ENCODE data around the gene PARD6A. TPM values are rescaled to one million over a fixed set of nuclear protein-coding genes. Genes with fewer than 3 reads are reported as not detected.
A peak's percentile ranks its signal among the peaks of the same experiment; 100 is the strongest.

PARD6A gene
- total and polyA plus RNA-seq, 7 donors: 4.2 to 16.6 (median 12.8) TPM

DNA sequence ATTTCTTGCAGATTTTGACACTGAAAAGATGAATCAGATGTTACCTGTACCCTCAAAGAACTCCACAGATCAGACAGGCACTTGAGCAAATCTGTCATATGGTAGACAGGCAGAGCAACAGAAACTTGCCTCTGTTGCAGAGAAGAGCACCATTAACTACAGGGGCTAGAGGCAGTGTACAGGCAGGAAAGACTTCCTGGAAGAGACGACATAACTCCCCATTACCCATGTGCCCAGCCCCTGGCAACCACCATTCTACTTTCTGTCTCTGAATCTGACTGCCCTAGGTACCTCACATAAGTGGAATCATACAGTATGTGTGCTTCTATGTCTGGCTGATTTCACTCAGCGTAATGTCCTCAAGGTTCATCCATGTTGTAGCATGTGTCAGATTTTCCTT is 42.9 kb downstream of the PARD6A start:
- H3K27ac ChIP-seq: no peak overlapping the region
- intact Hi-C loops (cut with DNase I): no loop called here
- no peak for DNase-seq
- no peaks in the 10 kb centered on the region for H3K9me3 ChIP-seq
- TF ChIP-seq EP300 (IDR thresholded peaks at IDR 0.05) (no peak), POLR2AphosphoS5 (IDR thresholded peaks at IDR 0.05) (no peak), POLR2A (IDR thresholded peaks at IDR 0.05) (no peak)
- TF ChIP-seq, protein P1, sequence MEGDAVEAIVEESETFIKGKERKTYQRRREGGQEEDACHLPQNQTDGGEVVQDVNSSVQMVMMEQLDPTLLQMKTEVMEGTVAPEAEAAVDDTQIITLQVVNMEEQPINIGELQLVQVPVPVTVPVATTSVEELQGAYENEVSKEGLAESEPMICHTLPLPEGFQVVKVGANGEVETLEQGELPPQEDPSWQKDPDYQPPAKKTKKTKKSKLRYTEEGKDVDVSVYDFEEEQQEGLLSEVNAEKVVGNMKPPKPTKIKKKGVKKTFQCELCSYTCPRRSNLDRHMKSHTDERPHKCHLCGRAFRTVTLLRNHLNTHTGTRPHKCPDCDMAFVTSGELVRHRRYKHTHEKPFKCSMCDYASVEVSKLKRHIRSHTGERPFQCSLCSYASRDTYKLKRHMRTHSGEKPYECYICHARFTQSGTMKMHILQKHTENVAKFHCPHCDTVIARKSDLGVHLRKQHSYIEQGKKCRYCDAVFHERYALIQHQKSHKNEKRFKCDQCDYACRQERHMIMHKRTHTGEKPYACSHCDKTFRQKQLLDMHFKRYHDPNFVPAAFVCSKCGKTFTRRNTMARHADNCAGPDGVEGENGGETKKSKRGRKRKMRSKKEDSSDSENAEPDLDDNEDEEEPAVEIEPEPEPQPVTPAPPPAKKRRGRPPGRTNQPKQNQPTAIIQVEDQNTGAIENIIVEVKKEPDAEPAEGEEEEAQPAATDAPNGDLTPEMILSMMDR (IDR thresholded peaks at IDR 0.05): no peak
- no peaks in the 10 kb centered on the region for H3K4me1 ChIP-seq
- H3K4me3 ChIP-seq: no peak overlapping the region
- H3K27me3 ChIP-seq: no peaks in the 10 kb centered on the region
- no peaks in the 10 kb centered on the region for H3K36me3 ChIP-seq
- 62 to 66% methylated on average over 2 of the region's 2 CpGs for WGBS, 2 donors

DNA sequence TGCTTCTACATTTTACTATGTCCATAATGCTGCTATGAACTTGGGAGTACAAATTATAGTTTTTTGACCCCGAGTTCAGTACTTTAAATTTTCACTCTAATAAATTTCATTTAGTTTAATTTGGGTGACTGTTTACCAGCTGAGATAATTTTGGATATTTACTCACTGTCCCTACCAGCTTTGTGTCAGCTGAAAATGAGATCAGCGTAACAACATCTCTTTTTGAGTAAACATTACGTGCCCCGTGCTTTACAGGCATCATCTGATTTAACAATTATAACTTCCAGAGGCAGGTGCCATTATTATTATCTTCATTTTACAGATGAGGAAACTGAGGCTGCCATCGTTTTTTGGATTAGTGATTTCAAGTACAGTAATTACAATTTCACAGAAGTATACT is 43.4 kb downstream of the PARD6A start:
- WGBS, 2 donors: 80 to 88% methylated on average over 5 of the region's 5 CpGs
- intact Hi-C loops (cut with DNase I): no loop called here
- Histone ChIP-seq H3K27ac (no peak overlapping the region), H3K9me3 (no peaks in the 10 kb centered on the region), H3K4me1 (no peaks in the 10 kb centered on the region), H3K27me3 (no peaks in the 10 kb centered on the region), H3K36me3 (no peaks in the 10 kb centered on the region), H3K4me3 (no peak overlapping the region)
- no peak for TF ChIP-seq EP300 (IDR thresholded peaks at IDR 0.05)
- no peak for TF ChIP-seq POLR2A (IDR thresholded peaks at IDR 0.05)
- TF ChIP-seq, protein P1 (IDR thresholded peaks at IDR 0.05): no peak
- TF ChIP-seq POLR2AphosphoS5 (IDR thresholded peaks at IDR 0.05): no peak
- DNase-seq: no peak

DNA sequence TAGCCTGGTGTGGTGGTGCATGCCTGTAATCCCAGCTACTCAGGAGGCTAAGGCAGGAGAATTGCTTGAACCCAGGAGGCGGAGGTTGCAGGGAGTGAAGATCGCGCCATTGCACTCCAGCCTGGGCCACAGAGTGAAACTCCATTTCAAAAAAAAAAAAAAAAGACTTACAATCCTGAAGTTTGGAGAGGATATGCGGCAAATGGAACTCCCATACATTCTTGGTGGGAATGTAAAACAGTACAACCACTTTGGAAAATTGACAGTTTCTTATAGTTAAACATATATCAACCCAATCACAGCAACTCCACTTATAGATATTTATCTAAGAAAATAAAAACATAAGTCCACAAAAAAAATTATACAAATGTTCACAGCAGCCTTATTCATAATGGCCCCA is 46.5 kb downstream of the PARD6A start:
- no peak overlapping the region for H3K4me3 ChIP-seq
- no peak for DNase-seq
- H3K27me3 ChIP-seq: no peaks in the 10 kb centered on the region
- WGBS, 2 donors: 87 to 95% methylated on average over 4 of the region's 4 CpGs
- no peaks in the 10 kb centered on the region for H3K4me1 ChIP-seq
- no peak overlapping the region for H3K27ac ChIP-seq
- H3K36me3 ChIP-seq: no peaks in the 10 kb centered on the region
- intact Hi-C loops (cut with DNase I): no loop called here
- no peak for TF ChIP-seq POLR2AphosphoS5 (IDR thresholded peaks at IDR 0.05)
- TF ChIP-seq, protein P1 (IDR thresholded peaks at IDR 0.05): no peak
- no peak for TF ChIP-seq POLR2A (IDR thresholded peaks at IDR 0.05)
- TF ChIP-seq EP300 (IDR thresholded peaks at IDR 0.05): no peak
- no peaks in the 10 kb centered on the region for H3K9me3 ChIP-seq

DNA sequence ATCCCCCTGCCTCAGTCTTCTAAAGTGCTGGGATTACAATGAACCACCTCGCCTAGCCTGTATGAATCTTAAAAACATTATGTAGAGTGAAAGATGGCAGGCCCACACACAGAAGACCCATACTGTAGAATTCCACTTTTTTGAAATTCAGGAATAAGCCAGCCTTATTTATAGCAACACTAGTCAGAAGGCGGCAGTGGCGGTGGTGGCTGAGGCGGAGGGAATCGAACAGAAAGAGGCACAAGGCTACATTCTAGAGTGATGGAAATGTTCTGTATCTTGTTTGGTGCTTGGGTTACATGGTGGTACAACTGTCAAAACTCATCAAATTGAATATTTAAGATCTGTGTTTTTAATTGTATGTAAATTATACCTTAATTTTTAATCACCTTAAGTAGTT is 47.0 kb downstream of the PARD6A start:
- intact Hi-C loops (cut with DNase I): no loop called here
- no peak for TF ChIP-seq POLR2A (IDR thresholded peaks at IDR 0.05)
- TF ChIP-seq, protein P1 (IDR thresholded peaks at IDR 0.05): no peak

DNA sequence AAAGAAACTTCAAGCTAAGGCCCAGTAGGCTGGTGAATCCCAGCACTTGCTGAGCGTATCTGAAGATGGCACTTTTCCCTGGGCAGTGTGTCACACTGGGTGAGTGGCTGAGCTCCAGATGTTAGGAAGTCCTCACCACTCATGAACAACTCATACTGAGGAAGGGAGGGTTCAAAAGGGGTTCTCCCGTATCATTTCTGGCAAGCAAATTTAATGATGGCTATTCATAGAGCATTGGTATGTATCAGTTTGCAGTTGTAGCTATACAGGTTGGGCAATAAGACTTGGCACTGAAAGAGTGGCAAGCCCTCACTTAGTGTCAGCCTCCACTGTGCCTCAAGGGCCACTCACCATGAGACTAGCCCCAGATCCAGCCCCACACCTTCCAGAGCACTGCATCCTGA is 47.6 kb downstream of the PARD6A start:
- Histone ChIP-seq H3K4me3 (no peak overlapping the region), H3K27ac (no peak overlapping the region), H3K9me3 (no peaks in the 10 kb centered on the region), H3K27me3 (no peaks in the 10 kb centered on the region), H3K36me3 (no peaks in the 10 kb centered on the region), H3K4me1 (no peaks in the 10 kb centered on the region)
- peak; percentile 32 for DNase-seq
- WGBS, 2 donors: 63 to 90% methylated on average over 2 of the region's 2 CpGs
- intact Hi-C loops (cut with DNase I): no loop called here
- no peak for TF ChIP-seq POLR2AphosphoS5 (IDR thresholded peaks at IDR 0.05)
- TF ChIP-seq, protein P1 (IDR thresholded peaks at IDR 0.05): no peak
- no peak for TF ChIP-seq EP300 (IDR thresholded peaks at IDR 0.05)
- TF ChIP-seq POLR2A (IDR thresholded peaks at IDR 0.05): no peak

More for the DNA sequence above, 47.0 kb downstream of the PARD6A start:
- WGBS, 2 donors: 97 to 99% methylated on average over 5 of the region's 5 CpGs
- H3K9me3 ChIP-seq: no peaks in the 10 kb centered on the region
- H3K36me3 ChIP-seq: no peaks in the 10 kb centered on the region
- peak; percentile 20 for DNase-seq
- H3K4me1 ChIP-seq: no peaks in the 10 kb centered on the region
- no peak overlapping the region for H3K4me3 ChIP-seq
- no peaks in the 10 kb centered on the region for H3K27me3 ChIP-seq
- no peak overlapping the region for H3K27ac ChIP-seq
